ENCODE results near the gene MLXIP. TPM values are rescaled to one million over a fixed set of nuclear protein-coding genes. Genes with fewer than 3 reads are reported as not detected.

MLXIP gene
- total and polyA plus RNA-seq, 2 of the 13 experiments (the other 11 are each of a cell fraction or from before 2014, with no cell fraction given) = 5.3 to 6.7 TPM

- no peak for TF ChIP-seq ARID4A (CRISPR knock-in tag; IDR thresholded peaks at IDR 0.05; ENCODE audit: borderline replicate concordance)
Measured at GRCh38 chr12:122123051-122123760, 44.6 kb downstream of the MLXIP start (continued).

GRCh38 chr12:122123761-122124145, 45.2 kb downstream of the MLXIP start:
- Histone ChIP-seq H3K4me3 (replicated peaks in 1 of 3; ENCODE audit: insufficient read depth in 1 of 3, low read depth in 2 of 3, low read length in 3 of 3) (no peak overlapping the region), H3K4me1 (ENCODE audit: insufficient read depth, low read length) (peaks cover 38% of the 10 kb centered on the region), H4K20me1 (ENCODE audit: insufficient read depth, low read length) (0 out of 2 replicates have a peak, but pooled peaks cover 3% of the 10 kb centered on the region), H3K9ac (ENCODE audit: insufficient read depth, low read depth, low read length) (no peak overlapping the region), H3K36me3 (replicated peaks in 1 of 2; ENCODE audit: control insufficient read depth in 1 of 2, insufficient read depth in 2 of 2, low read length in 2 of 2) (peaks cover 5 to 16% of the 10 kb centered on the region in 2 experiments; a peak in 4 of 5 replicates), H2AFZ (ENCODE audit: low read length) (no peak overlapping the region), H3K4me2 (ENCODE audit: low read depth, low read length) (no peak overlapping the region), H3K9me3 (ENCODE audit: low read length) (no peaks in the 10 kb centered on the region), H3K27ac (ENCODE audit: extremely low read length, insufficient read depth, low read length) (no peak overlapping the region), H3K79me2 (ENCODE audit: insufficient read depth, low read length) (peaks cover 3% of the 10 kb centered on the region), H3K27me3 (ENCODE audit: control insufficient read depth in 1 of 2, insufficient read depth in 2 of 2, low read length in 2 of 2) (no peaks in the 10 kb centered on the region)
- CTCF ChIA-PET (ENCODE audit: low intra/inter-chr PET ratio, low total read pairs) = interaction anchor here (1.0 to 3.0 kb wide), 4 partner anchors 66 to 92 kb away, joined by 3 to 48 read pairs (median 4); no protein-coding TSS in a partner anchor
- no peak for FAIRE-seq
- POLR2A ChIA-PET = interaction anchor here (1.3 kb wide), 1 partner anchor 61 kb away, joined by 5 read pairs; no protein-coding TSS in a partner anchor
- no peak for DNase-seq (ENCODE audit: low spot score)
- no peak for ATAC-seq
- 88% methylated on average over 9 of the region's 9 CpGs for WGBS (ENCODE audit: low lambda C conversion rate)
- in situ Hi-C loops (cut with HindIII; ENCODE audit: extremely low pct_ligation_motif_present, low pct_unique_long_range_greater_than_20kb) (loop anchor here (5.0 kb wide), 1 partner anchor 66 kb away; no protein-coding TSS in a partner anchor), intact Hi-C loops (cut with micrococcal nuclease; ENCODE audit: unreplicated experiment) (loop anchor here (1.0 to 10.0 kb wide), 2 partner anchors 69 to 169 kb away; no protein-coding TSS in a partner anchor)
- no TSS peak for BruUV-seq (replicated peaks)
- no peak for TF ChIP-seq MAZ (IDR thresholded peaks at IDR 0.05; ENCODE audit: borderline replicate concordance, low read depth, low read length)
- no peak for TF ChIP-seq MAZ (CRISPR knock-in tag; IDR thresholded peaks at IDR 0.05; ENCODE audit: low read depth)
- TF ChIP-seq BRD4 (CRISPR knock-in tag; IDR thresholded peaks at IDR 0.05) = no peak
- no peak for TF ChIP-seq ZNF280B (CRISPR knock-in tag; IDR thresholded peaks at IDR 0.05; ENCODE audit: borderline replicate concordance)
- TF ChIP-seq ZNF784 (CRISPR knock-in tag; IDR thresholded peaks at IDR 0.05; ENCODE audit: borderline replicate concordance) = no peak
- no peak for TF ChIP-seq ZFX (CRISPR knock-in tag; IDR thresholded peaks at IDR 0.05; ENCODE audit: low read depth)
